HG02642 (cell line): ENCODE results near the gene SVIP.
A peak's percentile ranks its signal among the peaks of the same experiment; 100 is the strongest.

Source experiments
- ATAC-seq: cut with Tn5 transposase; IDR thresholded peaks from one replicate; pipeline ENCODE4 v1.9.1; 2021; ENCODE audit warnings: mild to moderate bottlenecking; ENCODE audit not compliant: unreplicated experiment, poor library complexity

SVIP gene, protein sequence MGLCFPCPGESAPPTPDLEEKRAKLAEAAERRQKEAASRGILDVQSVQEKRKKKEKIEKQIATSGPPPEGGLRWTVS

DNA sequence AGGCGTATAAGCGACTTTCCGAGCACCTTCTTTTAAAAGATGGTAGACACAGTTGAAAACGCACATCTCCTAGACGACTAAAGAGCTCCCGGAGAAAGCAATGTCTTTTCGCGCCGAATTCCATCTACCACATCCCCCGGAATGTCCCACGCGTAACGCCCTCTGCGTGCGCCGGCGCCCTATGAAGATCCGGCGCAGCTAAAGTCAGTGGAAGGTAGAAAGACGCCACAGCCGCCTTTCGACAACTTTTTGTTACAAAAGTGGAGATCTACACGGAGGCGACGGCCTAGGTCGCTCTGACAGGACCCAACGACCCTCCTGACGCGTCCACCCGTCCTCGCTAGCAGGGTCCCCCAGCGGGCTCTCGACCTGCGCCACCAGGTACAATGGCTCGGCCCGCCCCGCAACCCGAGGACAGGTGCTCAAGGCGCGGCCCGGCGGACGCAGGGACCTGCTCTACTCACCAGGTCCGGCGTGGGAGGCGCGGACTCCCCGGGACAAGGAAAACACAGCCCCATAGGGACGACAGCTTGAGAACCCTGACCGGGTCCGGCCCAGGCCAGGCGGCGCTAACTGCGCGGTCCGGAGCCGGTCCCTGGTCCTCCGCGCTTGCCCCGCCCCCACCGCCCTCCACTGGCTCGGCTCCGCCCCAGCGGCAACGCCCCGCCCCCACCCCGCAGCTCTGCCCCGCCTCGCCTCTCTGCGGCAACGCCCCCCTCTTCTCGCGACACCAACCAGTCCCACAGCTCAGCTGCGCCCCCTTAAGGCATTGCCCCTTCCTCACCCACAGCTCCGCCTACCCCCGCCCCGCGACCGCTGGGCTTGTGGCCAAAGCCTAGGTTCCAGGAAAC, at the start of gene SVIP:
Gene SVIP (minus strand): TSS at position 571 of the 851 bp plus-strand sequence. CDS start 53 bp downstream, at position 518.
- ATAC-seq, result peak; percentile 96

DNA sequence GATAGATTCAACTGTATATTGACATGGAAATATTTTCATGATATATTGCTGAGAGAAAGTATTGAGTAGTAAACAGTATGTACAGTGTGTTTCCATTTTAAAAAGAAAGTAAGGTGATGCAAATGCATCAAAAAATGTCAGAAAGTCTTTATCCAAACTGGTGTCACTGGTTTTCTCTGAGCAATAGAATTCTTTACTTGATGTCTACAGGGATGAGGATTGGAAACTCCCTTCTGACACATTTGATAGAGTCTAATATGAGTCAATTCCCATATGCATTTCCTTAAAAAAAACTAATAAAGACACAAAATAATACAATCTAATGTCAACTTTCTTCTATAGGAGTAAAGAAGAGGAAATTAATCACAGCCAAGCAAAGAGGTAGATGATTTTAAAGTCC, 49.0 kb upstream of the SVIP start:
- ATAC-seq, result no peak

DNA sequence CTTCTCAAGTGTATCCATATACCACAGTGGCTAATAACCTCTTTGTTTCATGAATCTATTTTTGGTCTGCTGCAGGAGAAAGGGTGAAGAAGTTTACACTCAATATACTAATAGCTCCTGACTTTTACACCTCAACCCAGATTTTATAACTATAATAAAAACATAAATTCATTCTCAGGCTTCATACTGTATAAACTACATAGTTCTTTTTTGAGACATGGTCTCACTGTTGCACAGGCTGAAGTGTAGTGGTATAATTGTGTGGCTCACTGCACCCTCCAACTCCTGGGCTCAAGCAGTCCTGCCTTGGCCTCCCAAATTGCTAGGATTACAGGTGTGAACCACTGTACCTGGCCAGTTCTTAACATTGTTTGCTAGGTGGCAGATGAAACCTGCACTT, 48.4 kb upstream of the SVIP start:
- no peak for ATAC-seq

DNA sequence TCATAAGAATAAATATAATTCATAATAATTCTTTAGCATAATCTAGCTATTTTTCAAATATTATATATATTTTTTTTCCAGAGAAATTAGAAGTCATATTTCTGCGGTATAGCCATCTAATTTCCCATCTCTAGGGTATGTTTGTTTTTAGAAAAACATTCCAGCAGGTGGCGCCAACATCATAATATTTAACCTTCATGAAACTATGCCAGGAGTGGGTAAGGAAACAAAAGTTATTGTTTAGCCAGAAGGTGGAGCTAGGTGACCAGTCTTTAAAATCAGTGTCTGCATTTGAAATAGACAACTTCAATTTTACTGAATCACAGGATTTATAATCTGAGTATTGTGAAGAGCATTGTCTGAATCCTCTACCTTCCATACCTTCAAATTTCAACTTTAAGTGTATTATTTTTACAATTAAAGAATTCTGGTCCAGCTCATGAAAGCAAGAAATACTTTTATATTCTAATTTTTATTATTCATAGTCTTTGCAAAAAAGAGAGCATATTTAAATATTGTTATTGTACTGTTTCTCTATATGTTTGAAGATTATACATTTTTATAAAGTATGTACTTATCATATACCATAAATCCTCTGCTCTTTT, 46.4 kb upstream of the SVIP start:
- peak; percentile 100 for ATAC-seq

DNA sequence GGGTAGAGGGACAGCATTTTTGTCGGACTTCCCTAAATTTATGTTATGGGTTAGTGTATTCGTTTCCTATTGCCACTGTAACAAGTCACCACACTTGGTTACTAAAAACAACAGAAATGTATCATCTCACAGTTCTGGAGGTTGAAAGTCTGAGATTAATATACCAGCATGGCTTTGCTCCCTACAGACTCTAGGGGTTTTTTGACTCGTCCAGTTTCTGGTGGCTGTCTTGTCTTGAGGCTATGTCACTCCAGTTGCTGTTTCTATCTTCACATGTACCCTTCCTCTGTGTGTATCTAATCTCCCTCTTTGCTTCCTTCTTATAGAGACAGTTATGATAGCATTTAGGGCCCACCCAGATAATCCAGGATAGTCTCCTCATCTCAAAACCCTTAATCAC, 39.7 kb upstream of the SVIP start:
- peak; percentile 44 for ATAC-seq

DNA sequence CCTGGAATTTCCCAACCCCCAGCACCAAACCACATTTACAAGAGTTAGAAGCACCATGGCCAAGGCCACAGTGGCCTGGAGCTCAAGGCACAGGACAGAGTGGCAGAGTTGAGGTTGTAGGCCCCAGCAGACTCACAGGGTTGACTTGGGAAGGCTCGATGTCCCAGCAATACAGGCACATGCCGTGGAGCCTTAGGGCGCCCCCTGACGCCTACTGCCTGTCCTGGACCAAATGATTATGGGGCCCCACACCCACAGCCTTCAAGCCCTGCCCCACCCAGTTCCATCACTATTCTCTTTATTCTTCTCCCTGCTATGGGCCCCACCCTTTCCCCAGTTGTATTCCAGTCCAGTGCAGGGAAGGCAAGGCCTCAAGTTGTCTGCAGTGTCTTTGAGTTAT, 30.6 kb upstream of the SVIP start, which contains the start of gene CCDC179:
Gene CCDC179 (minus strand): TSS at position 234 of the 400 bp plus-strand sequence. CDS start 53 bp downstream, at position 181.
- ATAC-seq, result no peak

DNA sequence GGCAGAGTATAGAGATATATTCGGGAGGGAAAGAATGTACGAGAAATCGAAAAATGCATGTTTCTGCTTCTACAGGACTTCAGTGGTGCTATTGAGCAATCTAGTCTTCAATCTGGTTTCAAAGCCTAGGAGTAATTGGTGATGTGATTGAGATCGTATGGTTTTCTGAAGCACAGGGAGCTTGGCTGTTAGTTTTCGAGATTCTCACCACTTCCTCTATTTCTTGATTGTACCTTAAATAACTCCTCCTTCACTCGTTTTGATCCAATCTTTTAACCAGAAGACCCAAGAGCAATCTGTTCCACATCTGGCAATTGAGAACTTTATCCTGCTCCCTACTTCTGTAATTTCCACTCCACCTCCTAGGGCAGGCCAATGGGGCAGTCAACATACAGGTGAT, 30.2 kb upstream of the SVIP start:
- ATAC-seq, result no peak

DNA sequence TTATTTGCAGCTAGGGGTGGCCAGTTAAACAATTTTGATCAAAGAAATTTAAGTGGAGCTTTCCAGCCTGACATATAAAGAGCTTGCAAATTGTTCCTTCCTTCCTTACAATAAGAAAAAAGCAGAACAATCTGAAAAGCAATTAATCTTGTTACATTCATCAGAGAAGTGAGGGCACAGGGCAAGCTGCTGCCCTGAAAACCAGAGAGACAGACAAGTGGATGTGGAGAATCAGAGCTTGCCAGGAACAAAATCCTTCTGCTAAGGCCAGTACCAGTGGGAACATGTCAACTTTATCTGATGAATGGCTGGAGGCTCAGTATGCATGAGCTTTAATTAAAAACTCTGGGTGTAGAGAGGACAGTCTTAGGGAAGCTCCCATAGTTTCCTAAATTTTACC, 21.9 kb upstream of the SVIP start:
- no peak for ATAC-seq

DNA sequence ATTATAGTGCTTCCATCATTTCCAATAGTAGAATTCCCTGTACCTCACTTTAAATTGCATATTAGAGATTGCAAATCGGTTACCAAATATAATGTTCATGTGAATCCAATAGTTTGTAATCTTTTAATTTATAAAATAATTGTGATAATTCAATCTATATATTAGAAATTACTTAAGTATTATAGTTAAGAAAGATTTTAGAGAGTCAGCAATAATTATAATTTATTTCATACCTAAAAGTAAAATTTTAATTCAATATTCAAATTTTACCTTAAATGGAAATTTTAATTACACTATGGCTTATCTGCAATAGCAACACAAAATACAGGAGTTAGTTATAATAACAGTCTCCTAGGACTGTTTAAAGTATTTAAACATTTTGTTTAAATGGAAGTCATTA, 17.1 kb upstream of the SVIP start:
- no peak for ATAC-seq

DNA sequence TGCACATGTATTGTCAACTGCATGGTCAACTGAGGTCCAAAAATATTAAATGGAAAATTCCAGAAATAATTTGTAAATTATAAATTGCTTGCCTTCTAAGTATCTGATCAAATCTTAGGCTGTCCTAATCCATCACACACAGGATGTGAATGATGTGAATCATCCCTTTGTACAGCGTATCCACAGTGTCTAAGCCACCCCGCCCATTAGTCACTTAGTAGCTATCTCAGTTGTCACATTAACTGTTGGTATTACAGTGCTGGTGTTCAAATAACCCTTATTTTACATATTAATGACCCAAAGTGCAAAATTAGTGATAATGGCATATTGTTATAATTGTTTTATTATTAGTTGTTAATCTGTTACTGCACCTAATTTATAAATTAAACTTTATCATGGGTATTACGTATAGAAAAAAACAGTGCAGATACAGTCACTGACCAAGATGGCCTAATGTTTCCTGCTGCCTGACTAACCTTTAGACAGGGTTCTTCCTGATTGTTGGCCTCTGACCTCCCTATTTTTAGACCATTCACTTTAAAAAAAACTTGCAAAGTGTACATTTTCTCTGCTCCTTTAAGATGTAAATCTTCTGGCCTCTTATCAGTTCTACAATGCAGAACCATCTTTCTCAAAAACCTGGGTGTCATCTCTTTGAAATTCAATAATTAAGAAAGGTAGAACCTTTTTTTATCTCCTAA, 2.9 kb upstream of the SVIP start:
- no peak for ATAC-seq

DNA sequence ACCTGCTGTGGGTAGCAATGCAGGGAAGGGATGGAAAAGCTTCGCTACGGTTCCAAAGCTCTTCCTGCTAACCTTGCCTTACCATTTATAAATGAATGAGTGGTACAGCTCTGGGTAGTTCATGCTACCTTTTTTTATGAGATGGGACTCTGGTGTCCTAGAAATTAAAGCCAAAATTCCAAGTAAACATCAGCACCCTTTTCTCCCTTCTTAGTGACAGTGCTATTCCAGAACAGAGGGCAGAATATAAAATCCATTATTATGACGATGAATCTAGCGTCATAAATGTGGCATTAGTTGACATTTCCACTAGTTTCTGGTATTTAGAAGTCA, 447 bp upstream of the SVIP start:
- ATAC-seq, result no peak

DNA sequence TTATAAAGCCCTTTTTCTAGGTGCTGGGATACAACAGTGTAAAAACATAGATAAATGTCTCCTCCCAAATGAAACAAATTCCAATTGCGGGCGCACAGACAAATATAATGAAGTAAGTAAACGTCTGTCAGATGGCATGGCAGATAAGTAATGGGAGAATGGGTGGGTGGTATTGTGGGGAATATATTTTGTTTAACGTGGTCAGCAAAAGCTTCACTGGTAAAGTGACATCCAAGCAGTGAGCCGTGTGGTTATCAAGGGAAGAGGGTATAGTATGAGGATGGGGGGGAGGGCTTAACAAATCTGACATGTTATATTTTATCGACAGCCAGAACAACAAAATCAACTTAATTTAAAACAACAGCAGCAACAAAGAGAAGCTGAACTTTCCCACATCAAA, 1.2 kb downstream of the SVIP start:
- ATAC-seq, result no peak

DNA sequence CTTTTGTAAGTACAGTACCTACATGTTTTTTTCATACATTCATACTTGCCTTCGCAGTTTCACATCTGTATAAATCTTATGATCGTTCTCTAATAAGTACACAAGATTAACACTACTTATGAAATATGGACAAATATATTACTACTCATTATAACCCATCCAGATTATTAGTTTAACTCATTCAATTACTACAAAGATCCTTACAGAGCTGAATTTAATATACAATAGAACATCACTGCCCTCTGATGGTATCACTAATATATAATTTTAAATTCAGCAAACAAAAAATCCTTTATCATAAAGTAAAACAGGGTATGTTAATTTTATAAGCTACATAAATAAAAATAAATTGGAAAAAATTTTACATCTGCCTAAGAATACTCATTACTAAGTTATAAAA, 7.4 kb downstream of the SVIP start:
- no peak for ATAC-seq

DNA sequence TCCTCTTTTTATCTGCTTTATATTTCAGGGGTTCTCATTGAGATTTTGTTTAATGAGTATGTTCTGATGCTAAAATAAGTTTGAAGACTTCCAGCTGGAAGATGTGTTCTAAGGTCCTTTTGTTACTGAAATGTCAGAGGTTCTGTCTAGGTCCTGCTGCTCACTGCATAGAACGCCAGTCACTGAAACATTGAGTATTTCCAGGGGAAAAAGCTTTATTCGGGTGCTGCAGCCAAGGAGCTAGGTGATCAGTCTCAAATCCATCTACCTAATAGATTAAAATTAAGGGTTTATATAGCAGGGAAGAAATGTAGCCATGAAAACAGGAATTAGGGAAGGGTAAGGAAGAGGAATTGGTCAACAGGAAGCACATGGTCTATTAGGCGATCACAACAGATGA, 19.7 kb downstream of the SVIP start:
- ATAC-seq, result no peak

DNA sequence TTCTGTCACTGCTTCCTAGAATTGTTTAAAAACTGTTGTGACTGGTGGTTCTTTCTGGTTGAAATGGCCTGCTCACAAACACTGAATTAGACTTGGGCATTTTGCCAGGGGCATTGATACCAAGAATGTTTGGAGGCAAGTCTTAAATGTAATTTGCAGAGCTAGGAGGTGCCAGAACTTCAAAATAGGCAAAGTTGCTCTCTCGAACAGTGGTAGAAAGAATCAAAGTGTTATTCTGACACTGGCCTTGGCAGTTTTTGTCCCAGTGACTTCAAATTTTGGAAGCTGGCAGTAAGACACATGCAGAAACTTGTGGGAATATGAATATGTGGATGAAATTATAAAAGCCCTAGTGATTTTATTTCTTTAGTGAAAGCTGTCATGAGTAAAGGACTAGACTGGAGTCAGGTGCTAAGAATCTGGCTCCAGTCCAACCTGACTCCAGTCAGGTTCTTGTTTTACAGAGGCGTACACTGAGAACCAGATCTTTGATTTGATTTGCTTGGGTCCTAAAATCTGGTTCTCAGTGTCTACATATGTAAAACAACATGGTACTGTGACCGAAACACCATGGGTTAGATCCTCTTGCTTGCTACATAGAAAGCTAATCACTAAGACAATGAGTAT, 20.9 kb downstream of the SVIP start:
- peak; percentile 33 for ATAC-seq

DNA sequence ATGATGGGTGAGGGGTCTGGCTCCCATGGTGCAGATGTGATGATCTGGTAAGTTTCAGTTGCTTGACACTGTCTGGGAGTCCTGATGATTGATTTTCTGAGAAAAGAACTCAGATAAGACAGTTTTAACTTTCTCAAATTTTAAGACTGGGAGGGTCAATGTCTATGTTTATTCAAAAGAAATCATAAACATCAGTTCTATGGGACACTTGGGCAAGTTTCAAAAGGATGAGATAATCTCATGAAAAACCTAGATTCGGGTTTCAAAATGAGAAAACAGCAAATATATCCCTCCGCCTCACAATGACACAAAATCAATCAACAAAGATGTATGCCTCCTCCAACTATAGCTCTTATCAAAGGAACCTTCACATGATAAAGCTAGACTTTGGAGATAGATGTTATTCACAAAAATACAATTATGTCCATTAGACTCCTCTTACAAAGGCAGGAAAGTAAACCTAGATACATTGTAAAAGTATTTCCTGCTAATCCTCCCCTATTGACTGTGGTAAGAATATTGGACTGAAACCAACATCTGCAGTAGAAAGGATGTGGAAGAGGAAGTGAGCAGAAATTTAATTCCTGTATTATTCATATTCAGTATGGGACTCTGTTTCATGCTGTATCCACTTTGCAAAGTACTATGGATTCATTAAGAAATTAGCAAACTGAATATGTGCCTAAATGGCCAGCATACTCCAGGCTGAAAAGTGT, 21.6 kb downstream of the SVIP start:
- ATAC-seq, result peak; percentile 97

DNA sequence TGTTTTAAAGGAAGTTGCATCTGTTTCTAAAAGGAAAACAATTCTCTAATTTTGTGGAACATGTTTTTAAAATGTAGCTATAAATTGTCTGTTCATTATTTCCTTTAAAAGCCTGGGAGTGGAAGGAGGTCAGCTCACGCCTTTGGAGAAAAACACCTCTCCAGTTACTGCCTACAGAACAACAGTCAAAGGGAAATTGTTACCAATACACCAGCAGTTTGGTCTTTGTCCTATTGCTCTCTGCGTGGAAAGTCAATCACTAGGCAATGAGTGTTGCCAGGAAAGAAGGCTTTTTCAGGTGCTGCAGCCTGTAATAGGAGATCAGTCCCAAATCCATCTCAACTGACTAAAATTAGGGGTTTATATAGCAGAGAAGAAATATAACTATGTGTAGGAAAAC, 22.2 kb downstream of the SVIP start:
- ATAC-seq, result no peak

DNA sequence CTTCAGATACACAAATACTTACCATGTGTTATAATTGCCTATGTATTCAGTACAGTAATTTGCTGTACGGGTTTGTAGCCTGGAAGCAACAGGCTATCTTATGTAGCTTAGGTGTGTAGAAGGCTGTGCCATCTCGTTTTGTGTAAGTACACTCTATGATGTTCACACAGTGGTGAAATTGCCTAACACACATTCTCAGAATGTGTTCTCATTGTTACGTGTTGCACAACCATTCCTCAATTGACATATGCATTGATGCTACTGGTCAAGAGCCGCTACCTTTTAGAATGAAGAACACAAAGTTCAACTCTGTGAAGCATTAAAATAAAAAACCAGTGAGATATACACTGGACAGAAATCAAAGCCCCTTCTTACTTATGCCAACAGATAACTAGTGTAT, 26.7 kb downstream of the SVIP start:
- no peak for ATAC-seq

DNA sequence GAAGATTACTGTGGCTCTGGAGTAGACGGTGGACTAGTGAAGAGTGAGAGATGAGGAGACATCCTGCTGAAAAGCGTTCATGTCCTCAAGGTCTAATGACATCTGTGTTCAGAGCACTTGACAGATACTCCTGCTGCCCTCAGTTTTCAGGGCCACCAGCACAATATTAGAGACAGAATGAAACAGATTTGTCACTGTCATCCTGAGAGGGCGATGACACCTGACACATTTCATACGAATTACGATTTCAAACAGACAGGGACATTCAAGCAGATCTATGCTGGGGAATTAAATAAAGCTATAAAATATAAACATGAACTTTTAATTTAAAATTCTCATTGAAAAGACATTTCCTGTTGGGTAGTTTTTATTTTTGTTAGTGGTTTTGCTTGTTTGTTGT, 29.1 kb downstream of the SVIP start:
- ATAC-seq, result no peak

DNA sequence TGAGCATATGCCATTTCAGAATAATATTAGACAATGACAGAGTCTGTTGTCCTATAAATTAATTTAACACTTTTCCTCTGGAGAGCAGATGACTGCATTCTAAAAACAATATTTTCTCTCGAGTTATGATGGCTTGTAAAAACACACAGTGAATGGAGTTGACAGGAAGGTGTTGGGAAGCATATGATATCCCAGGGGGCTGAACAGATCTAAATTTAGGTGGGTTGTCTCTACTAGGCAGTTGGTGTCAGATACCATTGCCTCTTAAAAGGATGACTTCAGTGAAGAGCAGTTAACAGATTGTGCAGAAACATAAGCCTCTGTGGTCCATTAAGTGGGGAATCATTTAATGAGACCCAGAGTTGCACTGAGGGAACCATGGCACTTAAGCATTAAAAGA, 30.7 kb downstream of the SVIP start:
- no peak for ATAC-seq
